Dedifferentiated amniotic fluid mesenchymal stem cell (primary cell): ENCODE results near the gene KIRREL2.
A peak's percentile ranks its signal among the peaks of the same experiment; 100 is the strongest.

Source experiments
- DNase-seq: peaks from one replicate; pipeline ENCODE4 v3.0.0-alpha.2; 2016; ENCODE audit errors: extremely low spot score

KIRREL2 gene

GRCh38 chr19:35844482-35845214 is 12.1 kb upstream of the KIRREL2 start:
- no peak for DNase-seq

DNA sequence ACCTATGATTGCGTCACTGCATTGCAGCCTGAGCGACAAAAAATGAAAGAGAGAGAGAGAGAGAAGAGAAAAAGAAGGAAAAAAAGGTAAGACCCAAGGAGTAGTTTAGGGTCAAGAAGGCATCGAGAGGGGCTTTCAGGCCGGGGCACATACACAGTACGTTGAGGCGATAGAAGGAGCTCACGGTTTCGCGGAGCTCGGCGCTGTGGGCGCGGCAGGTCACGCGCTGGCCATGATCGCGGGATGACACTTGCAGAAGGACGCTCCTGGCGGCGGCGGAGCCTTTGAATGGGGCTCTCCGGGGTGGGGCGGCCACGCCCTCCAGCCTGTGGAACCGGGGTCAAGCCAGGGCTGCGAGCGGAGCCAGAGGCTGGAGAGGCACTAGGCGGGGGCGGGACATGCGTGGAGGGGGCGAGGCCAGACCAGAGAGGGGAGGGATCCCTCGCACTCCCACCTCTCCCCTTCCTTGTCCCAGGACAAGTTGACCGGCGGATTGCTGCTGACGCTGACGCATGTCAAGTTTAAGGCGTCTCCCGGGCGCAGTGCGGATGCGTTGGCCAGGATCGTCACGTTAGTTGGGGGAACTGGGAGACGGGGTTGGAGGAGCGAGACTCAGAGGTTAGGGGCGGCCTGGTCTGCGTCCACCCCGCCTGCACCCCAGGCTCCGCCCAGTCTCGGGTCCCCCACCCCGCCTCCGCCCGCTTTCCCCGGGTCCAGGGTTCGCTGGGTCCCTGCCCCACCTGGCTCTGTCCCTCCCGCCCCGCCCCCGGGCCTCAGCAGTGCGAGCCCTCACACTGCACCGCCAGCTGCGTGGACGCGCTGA is 11.3 kb upstream of the KIRREL2 start:
- DNase-seq, result no peak

DNA sequence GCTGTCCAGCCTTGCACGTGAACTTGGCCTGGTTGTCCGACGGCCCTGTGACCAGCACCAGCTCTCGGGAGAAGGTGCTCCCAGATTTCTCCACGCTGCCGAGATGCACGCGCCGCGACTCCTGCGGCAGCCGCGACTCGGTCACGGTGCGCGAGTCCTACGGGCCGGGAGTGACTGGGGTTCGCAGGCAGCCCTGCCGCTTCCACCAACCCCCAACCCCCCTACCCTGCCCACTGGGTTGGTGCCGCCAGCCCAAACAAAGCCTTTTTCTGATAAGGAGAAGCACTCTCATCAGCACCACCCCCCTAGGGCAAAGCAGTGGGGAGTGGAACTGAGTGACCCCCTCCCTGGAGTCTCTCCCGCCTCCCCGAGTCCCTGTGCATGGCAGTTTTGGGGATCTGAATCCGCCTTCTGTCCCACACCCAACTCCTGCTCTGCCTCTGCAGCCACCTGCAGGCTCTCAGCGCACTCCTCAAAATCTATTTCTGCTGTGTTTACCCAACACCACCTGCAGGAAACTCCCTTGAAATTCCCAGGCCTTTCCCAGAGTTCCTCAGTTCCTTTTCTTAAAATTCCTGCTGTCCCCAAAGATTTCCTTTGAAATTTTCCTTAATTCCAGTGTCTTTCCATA is 10.6 kb upstream of the KIRREL2 start:
- no peak for DNase-seq

DNA sequence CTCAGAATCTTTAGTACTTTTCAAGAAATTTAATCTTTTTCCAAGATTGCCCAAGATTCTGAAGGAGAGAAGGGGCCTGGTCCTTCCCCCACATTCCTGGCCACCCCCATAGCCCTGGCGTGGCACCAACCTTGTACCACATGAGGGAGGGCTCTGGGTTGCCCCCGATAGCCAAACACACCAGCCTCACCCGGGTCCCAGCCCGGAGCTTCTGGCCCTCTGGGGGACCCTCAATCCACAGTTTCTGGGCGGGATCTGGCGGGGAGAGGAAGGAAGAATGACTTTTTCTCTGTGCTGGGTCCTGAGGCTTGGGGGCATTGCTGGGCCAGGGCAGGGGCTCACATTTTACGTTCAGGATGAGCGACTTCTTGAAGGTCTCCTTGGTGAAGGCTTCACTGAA is 8.8 kb upstream of the KIRREL2 start:
- DNase-seq, result no peak

DNA sequence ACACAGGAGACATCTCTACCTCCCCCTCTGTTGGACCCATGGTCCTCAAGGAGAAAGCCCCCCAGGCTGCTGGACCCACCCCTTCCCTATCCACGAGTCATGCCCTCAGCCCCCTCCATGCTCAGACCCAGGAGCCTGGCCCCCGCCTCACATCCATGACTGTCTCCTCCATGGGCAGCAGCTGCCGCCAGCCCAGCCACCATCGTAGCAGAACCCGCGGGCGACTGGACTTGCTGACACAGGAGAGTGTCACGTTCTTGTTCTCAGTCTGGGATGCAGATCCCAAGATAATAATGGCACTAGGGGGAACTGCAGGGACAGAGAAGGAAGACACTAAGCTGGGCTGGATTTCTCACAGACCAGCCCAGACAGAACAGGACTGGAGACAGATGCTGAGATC is 8.2 kb upstream of the KIRREL2 start:
- no peak for DNase-seq

GRCh38 chr19:35848919-35849505 is 7.7 kb upstream of the KIRREL2 start:
- DNase-seq, result no peak

- DNase-seq, result no peak
Observed at GRCh38 chr19:35851213-35852028, 5.3 kb upstream of the KIRREL2 start.

DNA sequence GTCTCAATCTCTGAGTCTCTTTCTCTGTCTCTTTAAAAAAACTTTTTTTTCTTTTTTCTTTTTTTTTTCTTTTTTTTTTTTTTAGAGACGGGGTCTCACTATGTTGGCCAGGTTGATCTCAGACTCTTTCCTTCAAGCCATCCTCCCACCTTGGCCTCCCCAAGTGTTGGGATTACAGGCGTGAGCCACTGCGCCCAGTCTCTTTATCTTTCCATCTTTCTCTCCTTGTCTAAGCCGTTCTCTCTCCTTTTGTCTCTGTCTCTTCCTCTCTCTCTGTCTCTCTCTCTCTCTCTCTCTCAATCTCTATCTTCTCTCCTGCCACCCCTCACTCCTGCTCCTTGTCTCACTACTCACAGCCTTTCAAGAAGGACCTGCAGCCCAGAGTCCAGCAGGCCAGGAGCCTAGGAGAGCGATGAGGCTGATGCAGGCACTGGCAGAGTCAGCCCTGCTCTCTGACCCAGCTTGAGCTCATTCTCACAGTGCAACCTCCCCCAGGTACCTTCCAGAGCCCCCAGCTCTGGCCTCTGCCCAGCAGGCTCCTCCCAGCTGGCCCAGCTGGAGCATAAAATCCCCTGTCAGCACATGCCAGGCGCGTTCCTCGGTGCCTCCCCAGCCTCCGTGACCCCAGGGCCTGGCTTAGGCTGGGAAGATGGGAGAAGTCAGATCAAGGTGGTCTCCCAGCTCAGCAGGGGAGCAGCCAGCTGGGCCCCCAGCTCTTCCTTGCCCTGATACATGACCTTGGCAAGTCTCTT is 4.5 kb upstream of the KIRREL2 start, which contains the start of gene NPHS1:
TSS of gene NPHS1 (minus strand) at position 476 of the 752 bp plus-strand sequence. CDS start 667 bp downstream, outside the sequence.
- no peak for DNase-seq

GRCh38 chr19:35853038-35853756 is 3.5 kb upstream of the KIRREL2 start:
- no peak for DNase-seq

GRCh38 chr19:35858311-35858710 is 1.6 kb downstream of the KIRREL2 start:
- no peak for DNase-seq

DNA sequence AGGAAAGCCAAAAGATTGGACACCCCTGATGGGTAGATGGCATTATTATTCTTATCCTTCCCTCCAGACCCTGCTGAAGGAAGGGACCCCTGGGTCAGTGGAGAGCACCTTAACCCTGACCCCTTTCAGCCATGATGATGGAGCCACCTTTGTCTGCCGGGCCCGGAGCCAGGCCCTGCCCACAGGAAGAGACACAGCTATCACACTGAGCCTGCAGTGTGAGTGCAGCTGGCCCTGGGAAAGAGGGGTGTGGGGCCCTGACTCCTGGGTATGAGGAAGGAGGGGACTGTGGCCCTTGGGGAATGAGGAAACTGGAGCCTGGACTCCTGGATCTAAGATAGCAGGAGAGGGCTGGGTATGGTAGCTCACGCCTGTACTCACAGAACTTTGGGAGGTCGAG is 2.7 kb downstream of the KIRREL2 start:
- no peak for DNase-seq

DNA sequence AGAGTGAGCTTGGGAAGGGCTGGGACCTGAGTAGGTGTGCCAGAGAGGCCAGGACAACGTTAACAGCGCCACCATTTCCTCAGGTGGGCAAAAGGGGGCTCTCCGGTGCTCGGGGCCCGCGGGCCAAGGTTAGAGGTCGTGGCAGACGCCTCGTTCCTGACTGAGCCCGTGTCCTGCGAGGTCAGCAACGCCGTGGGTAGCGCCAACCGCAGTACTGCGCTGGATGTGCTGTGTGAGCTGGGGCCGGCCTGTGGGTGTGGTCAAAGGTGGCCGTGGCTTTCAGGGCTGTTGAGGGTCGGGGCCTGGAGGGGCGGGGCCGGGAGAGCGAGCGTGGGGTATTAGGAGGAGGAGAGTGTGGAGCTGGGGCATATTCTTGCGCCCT is 3.7 kb downstream of the KIRREL2 start:
- DNase-seq, result no peak

DNA sequence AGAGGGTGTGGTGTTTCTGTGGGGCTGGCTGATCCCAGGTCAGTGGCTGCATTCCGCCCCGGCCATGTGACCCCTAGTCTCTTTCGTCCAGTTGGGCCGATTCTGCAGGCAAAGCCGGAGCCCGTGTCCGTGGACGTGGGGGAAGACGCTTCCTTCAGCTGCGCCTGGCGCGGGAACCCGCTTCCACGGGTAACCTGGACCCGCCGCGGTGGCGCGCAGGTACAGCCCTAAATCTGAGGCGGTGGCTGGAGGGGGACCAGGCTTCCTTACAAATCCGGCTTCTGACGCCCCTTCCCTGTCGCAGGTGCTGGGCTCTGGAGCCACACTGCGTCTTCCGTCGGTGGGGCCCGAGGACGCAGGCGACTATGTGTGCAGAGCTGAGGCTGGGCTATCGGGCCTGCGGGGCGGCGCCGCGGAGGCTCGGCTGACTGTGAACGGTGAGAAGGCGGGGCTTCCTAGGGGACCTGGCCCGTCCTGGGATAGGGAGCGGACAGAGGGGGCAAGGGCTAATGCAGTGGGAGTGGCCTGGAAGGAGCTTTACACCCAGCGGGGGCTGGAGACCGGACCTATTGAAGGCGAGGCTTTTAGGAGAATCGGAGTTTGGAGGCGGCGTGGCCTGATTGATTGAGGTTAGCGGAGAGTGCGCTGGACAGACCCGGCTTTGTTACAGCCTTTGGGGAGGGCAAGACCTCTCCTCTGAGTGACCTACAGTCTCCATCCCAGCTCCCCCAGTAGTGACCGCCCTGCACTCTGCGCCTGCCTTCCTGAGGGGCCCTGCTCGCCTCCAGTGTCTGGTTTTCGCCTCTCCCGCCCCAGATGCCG is 4.3 kb downstream of the KIRREL2 start:
- no peak for DNase-seq

DNA sequence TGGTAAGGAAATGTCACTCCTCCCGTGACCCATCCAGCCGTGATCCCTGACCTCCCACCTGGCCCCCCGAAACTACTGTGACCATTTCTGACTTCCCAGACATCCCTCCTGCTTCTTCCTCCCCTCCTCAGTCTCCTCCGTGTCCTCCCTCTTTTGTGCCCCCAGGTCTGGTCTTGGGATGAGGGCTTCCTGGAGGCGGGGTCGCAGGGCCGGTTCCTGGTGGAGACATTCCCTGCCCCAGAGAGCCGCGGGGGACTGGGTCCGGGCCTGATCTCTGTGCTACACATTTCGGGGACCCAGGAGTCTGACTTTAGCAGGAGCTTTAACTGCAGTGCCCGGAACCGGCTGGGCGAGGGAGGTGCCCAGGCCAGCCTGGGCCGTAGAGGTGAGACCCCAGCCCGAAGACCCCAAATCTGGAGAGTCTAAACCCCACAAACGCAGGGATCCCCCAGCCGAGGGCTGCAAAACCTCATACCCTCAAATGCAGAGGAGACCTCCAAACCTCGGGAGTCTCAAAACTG is 5.0 kb downstream of the KIRREL2 start:
- DNase-seq, result no peak

DNA sequence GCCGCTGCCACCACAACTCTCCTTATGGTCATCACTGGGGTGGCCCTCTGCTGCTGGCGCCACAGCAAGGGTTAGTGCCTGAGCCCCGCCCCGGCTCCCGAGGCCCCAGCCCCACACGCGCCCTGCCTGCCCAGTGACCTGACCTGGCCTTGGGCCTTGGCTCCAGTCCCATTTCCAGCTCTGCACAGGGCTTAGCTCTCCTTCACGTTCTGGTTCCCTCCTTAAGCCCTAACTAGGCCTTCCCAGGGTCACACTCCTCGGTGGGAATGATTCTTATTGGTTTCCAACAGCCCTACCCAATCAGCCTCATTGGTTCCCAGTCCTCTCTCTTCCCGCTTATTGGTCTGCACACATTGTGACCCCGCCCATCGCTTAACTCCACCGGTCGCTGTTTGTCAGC is 5.8 kb downstream of the KIRREL2 start:
- no peak for DNase-seq

DNA sequence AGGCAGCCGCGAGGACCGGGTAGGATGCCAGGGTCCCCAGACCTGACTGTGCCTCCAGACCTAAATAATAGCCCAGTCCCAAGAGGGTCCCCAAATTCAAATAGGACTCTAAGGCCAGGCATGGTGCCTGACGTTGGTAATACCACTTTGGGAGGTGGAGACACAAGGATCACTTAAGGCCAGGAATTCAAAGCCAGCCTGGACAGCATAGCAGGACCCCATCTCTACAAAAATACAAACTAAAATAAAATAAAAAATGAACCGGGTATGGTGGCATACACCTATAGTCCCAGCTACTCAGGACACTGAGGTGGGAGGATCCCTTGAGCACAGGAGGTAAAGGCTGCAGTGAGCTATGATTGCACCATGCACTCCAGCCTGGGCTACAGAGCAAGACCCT is 6.3 kb downstream of the KIRREL2 start:
- no peak for DNase-seq

- DNase-seq, result peak; percentile 28
Observed at GRCh38 chr19:35868172-35868822, 11.6 kb downstream of the KIRREL2 start, which contains the start of gene APLP1. APLP1 (plus strand) TSS chr19:35868574; CDS start chr19:35868637, 63 bp downstream.

- no peak for DNase-seq
Observed at GRCh38 chr19:35868823-35869326, 12.2 kb downstream of the KIRREL2 start.
